B cell (primary cell): ENCODE data around the gene SCP2. TPM values are rescaled to one million over a fixed set of nuclear protein-coding genes. Genes with fewer than 3 reads are reported as not detected.

ENCODE experiments used
- ATAC-seq: fragments of 200-7000 bp; cut with Tn5 transposase; one replicate; pipeline ENCODE4 v1.10.0; 2021; ENCODE audit warnings: low read depth, mild to moderate bottlenecking, moderate number of reproducible peaks, moderate library complexity
- CTCF ChIA-PET: fragments of 350-600 bp; sonication (Branson Sonifier 250); formaldehyde crosslinking; loops from one replicate; lab custom pipeline; 2021; ENCODE audit warnings: antibody characterized with exemption, inconsistent platforms; lab: Charles Lee
- POLR2A ChIA-PET: fragments of 350-600 bp; sonication (Branson Sonifier 250); formaldehyde crosslinking; loops from one replicate; lab custom pipeline; 2021; ENCODE audit warnings: antibody characterized with exemption; lab: Charles Lee
- DNase-seq: peaks from one replicate; pipeline ENCODE4 v3.0.0; 2013
- H2AFZ ChIP-seq: 2 replicates; pipeline ENCODE4 v1.6.1; 2012; ENCODE audit warnings: mild to moderate bottlenecking, low read depth, low read length; ENCODE audit not compliant: insufficient read depth, poor library complexity, severe bottlenecking
- H3K27ac ChIP-seq, 2 donors: 1 replicate in 1 of 2; 2 replicates in 1 of 2; pipeline ENCODE4 v1.5.1; 2012 to 2013; ENCODE audit warnings: low read length in 2 of 2, mild to moderate bottlenecking in 2 of 2, moderate library complexity in 1 of 2
- H3K27me3 ChIP-seq, 4 experiments: fragments of 200-600 bp in 1 of 4; sonication (generic) in 1 of 4; replicated peaks in 1 of 4; 1 replicate in 2 of 4; 2 replicates in 2 of 4; pipeline versions ENCODE4 v1.6.1 to v1.7.0; 2013 to 2016; ENCODE audit warnings: low read length in 3 of 4, mild to moderate bottlenecking in 2 of 4, mixed read lengths in 1 of 4, moderate library complexity in 1 of 4; ENCODE audit not compliant: insufficient read depth in 4 of 4, control insufficient read depth in 3 of 4; ENCODE audit errors: control extremely low read depth in 1 of 4
- H3K36me3 ChIP-seq, 2 experiments: replicated peaks in 1 of 2; 1 replicate in 1 of 2; 2 replicates in 1 of 2; pipeline versions ENCODE4 v1.6.1 to v1.7.1; 2013; ENCODE audit warnings: low read length in 1 of 2; ENCODE audit not compliant: insufficient read depth in 2 of 2, control insufficient read depth in 1 of 2; ENCODE audit errors: control extremely low read depth in 1 of 2, extremely low read depth in 1 of 2
- H3K4me1 ChIP-seq, 2 donors: fragments of 200-600 bp in 1 of 2; sonication (generic) in 1 of 2; 1 replicate in 1 of 2; 2 replicates in 1 of 2; pipeline versions ENCODE4 v1.5.1 to v1.6.1; 2013 to 2017; ENCODE audit warnings: low read length in 2 of 2; ENCODE audit not compliant: control insufficient read depth in 2 of 2, insufficient read depth in 2 of 2
- H3K4me2 ChIP-seq: replicated peaks from 2 replicates; pipeline ENCODE3; 2012; ENCODE audit warnings: mild to moderate bottlenecking, low read depth, low read length; ENCODE audit not compliant: poor library complexity, severe bottlenecking
- H3K4me3 ChIP-seq, 5 experiments: fragments of 200-600 bp in 1 of 5; sonication (generic) in 1 of 5; 1 replicate in 3 of 5; 2 replicates in 2 of 5; pipeline versions ENCODE4 v1.5.1 to v1.7.0; 2011 to 2016; ENCODE audit warnings: low read length in 4 of 5, mild to moderate bottlenecking in 4 of 5, low read depth in 2 of 5, control low read depth in 1 of 5, moderate library complexity in 1 of 5; ENCODE audit not compliant: insufficient read depth in 1 of 5; ENCODE audit errors: control extremely low read depth in 1 of 5, extremely low read depth in 1 of 5
- H3K79me2 ChIP-seq: fragments of 200-600 bp; sonication (generic); one replicate; pipeline ENCODE4 v1.6.0; 2016; ENCODE audit warnings: low read length; ENCODE audit not compliant: control insufficient read depth, insufficient read depth
- H3K9ac ChIP-seq: fragments of 200-600 bp; sonication (generic); 2 replicates; pipeline ENCODE4 v1.6.1; 2017; ENCODE audit warnings: mild to moderate bottlenecking, low read length, moderate library complexity
- H3K9me3 ChIP-seq, 3 donors: one replicate each; pipeline versions ENCODE4 v1.6.1 to v1.7.1; 2013; ENCODE audit warnings: low read length in 2 of 3; ENCODE audit not compliant: control insufficient read depth in 2 of 3, insufficient read depth in 1 of 3; ENCODE audit errors: control extremely low read depth in 1 of 3
- H4K20me1 ChIP-seq: 2 replicates; pipeline ENCODE4 v1.6.0; 2012; ENCODE audit warnings: mild to moderate bottlenecking, low read length; ENCODE audit not compliant: insufficient read depth, control insufficient read depth, poor library complexity, severe bottlenecking
- H3K27ac Mint-ChIP-seq: one replicate; pipeline ENCODE4 v1.8.0; 2021; ENCODE audit warnings: mixed read lengths
- H3K27me3 Mint-ChIP-seq: one replicate; pipeline ENCODE4 v1.8.0; 2021; ENCODE audit warnings: mixed read lengths
- H3K4me1 Mint-ChIP-seq: one replicate; pipeline ENCODE4 v1.8.0; 2021; ENCODE audit warnings: mixed read lengths
- H3K4me3 Mint-ChIP-seq: one replicate; pipeline ENCODE4 v1.8.0; 2021; ENCODE audit warnings: mixed read lengths
- H3K9me3 Mint-ChIP-seq: one replicate; pipeline ENCODE4 v1.8.0; 2022; ENCODE audit warnings: mixed read lengths; ENCODE audit not compliant: insufficient read depth
- CTCF ChIP-seq: fragments of 200-600 bp; IDR thresholded peaks from one replicate; pipeline ENCODE4 v1.8.0; 2022; ENCODE audit warnings: antibody characterized with exemption, mild to moderate bottlenecking
- EZH2 ChIP-seq: IDR thresholded peaks from 2 replicates; pipeline ENCODE4 v1.6.1; 2012; ENCODE audit warnings: borderline replicate concordance, low read depth, mild to moderate bottlenecking, moderate library complexity, low read length; ENCODE audit not compliant: insufficient read depth, poor library complexity, severe bottlenecking
- WGBS: methylation state at CpG from one replicate; pipeline ENCODE4 v1.1.5; 2013; ENCODE audit warnings: missing lambda C conversion rate; ENCODE audit not compliant: insufficient coverage; 5-methylcytosine and 5-hydroxymethylcytosine counted together
- intact Hi-C: fragments of 100-400 bp; cut with micrococcal nuclease; formaldehyde crosslinking; loops from one replicate; pipeline ENCODE4 v1.10.0; 2022
- polyA plus RNA-seq: library from polyadenylated mRNA; depleted of rRNA; stranded (reverse); fragments of >200 nt; gene quantifications from 2 replicates; pipeline ENCODE4 v1.2.3, GENCODE V29; 2012
- total RNA-seq, 2 donors: library from RNA; stranded (reverse); fragments of 120-200 nt in 1 of 2; gene quantifications; 1 replicate in 1 of 2; 2 replicates in 1 of 2; pipeline versions ENCODE4 v1.2.3 to v1.2.4, GENCODE V29; 2013 to 2022

The SCP2 gene
- total and polyA plus RNA-seq, 2 donors (not counting 1 experiment from before 2014, with no cell fraction given) = 19.4 to 46.6 TPM

- ChIA-PET POLR2A (no interaction called here), CTCF (no interaction called here)
- DNase-seq (no peak), ATAC-seq (no peak)
- no peaks in the 10 kb centered on the region for H3K27me3 ChIP-seq
- H3K4me1 ChIP-seq = no peaks in the 10 kb centered on the region
- no peaks in the 10 kb centered on the region for H3K36me3 ChIP-seq
- no peaks in the 10 kb centered on the region for H3K9me3 Mint-ChIP-seq
- H3K9ac ChIP-seq = no peak overlapping the region
- 100% methylated on average over 2 of the region's 4 CpGs for WGBS
- H3K27me3 Mint-ChIP-seq = no peaks in the 10 kb centered on the region
- no peak for TF ChIP-seq CTCF
- H2AFZ ChIP-seq = no peak overlapping the region
- no peaks in the 10 kb centered on the region for H3K4me1 Mint-ChIP-seq
- H3K4me3 Mint-ChIP-seq = no peak overlapping the region
- no peak overlapping the region for H3K4me3 ChIP-seq
- no peak overlapping the region for H3K4me2 ChIP-seq
- no peaks in the 10 kb centered on the region for H3K79me2 ChIP-seq
- H3K9me3 ChIP-seq = peaks cover 0 to 4% (median 0%) of the 10 kb centered on the region in 3 donors
- no peaks in the 10 kb centered on the region for H4K20me1 ChIP-seq
- intact Hi-C loops = no loop called here
- H3K27ac ChIP-seq = no peak overlapping the region
- H3K27ac Mint-ChIP-seq = no peak overlapping the region
Observed at GRCh38 chr1:52887483-52887882, 39.6 kb upstream of the SCP2 start.

- Mint-ChIP-seq H3K4me3 (no peak overlapping the region), H3K9me3 (no peaks in the 10 kb centered on the region), H3K27ac (no peak overlapping the region), H3K4me1 (no peaks in the 10 kb centered on the region), H3K27me3 (no peaks in the 10 kb centered on the region)
- no peaks in the 10 kb centered on the region for H4K20me1 ChIP-seq
- DNase-seq (no peak), ATAC-seq (no peak)
- peaks cover 0 to 6% of the 10 kb centered on the region in 2 experiments for H3K36me3 ChIP-seq
- H2AFZ ChIP-seq = no peak overlapping the region
- intact Hi-C loops = no loop called here
- H3K27me3 ChIP-seq = no peaks in the 10 kb centered on the region
- POLR2A ChIA-PET = no interaction called here
- 100% methylated on average over 1 of the region's 5 CpGs for WGBS
- no peaks in the 10 kb centered on the region for H3K79me2 ChIP-seq
- H3K4me3 ChIP-seq = no peak overlapping the region
- H3K4me1 ChIP-seq = no peaks in the 10 kb centered on the region
- no peak overlapping the region for H3K9ac ChIP-seq
- no peak overlapping the region for H3K27ac ChIP-seq
- CTCF ChIA-PET = no interaction called here
- no peak for TF ChIP-seq CTCF
- TF ChIP-seq EZH2 = no peak
- no peak overlapping the region for H3K4me2 ChIP-seq
- no peaks in the 10 kb centered on the region for H3K9me3 ChIP-seq
Observed at GRCh38 chr1:52892424-52893215, 34.5 kb upstream of the SCP2 start.
